DND-41 (cell line): ENCODE measurements around the gene XYLT1.
"Not testable (repeated sequence)": the region's sequence is repeated elsewhere in the genome, so short reads cannot be mapped to it uniquely, and the experiment has no call there.

Source experiments
- ATAC-seq: fragments of 200-7000 bp; cut with Tn5 transposase; 3 replicates; pipeline ENCODE4 v1.9.1; 2021; ENCODE audit warnings: low read depth; ENCODE audit not compliant: insufficient read depth
- DNase-seq: peaks from one replicate; pipeline ENCODE4 v3.0.0-alpha.2; 2020
- H2AFZ ChIP-seq: 2 replicates; pipeline ENCODE4 v1.6.0; 2012; ENCODE audit warnings: low read depth, low read length
- H3K27ac ChIP-seq: 2 replicates; pipeline ENCODE4 v1.5.1; 2012; ENCODE audit warnings: low read length, inconsistent platforms
- H3K27me3 ChIP-seq: fragments of 200-600 bp; sonication (generic); 2 replicates; pipeline ENCODE4 v1.6.0; 2012; ENCODE audit warnings: low read length, mild to moderate bottlenecking, inconsistent platforms; ENCODE audit not compliant: insufficient read depth, poor library complexity
- H3K36me3 ChIP-seq: 2 replicates; pipeline ENCODE4 v1.5.1; 2012; ENCODE audit warnings: low read length, inconsistent platforms; ENCODE audit not compliant: insufficient read depth
- H3K4me1 ChIP-seq: 2 replicates; pipeline ENCODE4 v1.5.1; 2012; ENCODE audit warnings: mild to moderate bottlenecking, low read length; ENCODE audit not compliant: insufficient read depth
- H3K4me2 ChIP-seq: 2 replicates; pipeline ENCODE4 v1.6.0; 2012; ENCODE audit warnings: mild to moderate bottlenecking, moderate library complexity, low read length, inconsistent platforms; ENCODE audit not compliant: insufficient read depth
- H3K4me3 ChIP-seq, 2 experiments: fragments of 200-600 bp in 1 of 2; shearing (Covaris generic) in 1 of 2; 2 replicates each; pipeline ENCODE4 v1.5.1; 2012 to 2016; ENCODE audit warnings: inconsistent platforms in 2 of 2, low read length in 2 of 2, mild to moderate bottlenecking in 2 of 2, low read depth in 1 of 2, moderate library complexity in 1 of 2
- H3K79me2 ChIP-seq: 2 replicates; pipeline ENCODE4 v1.6.0; 2012; ENCODE audit warnings: low read length, inconsistent platforms; ENCODE audit not compliant: insufficient read depth
- H3K9ac ChIP-seq: 2 replicates; pipeline ENCODE4 v1.6.0; 2012; ENCODE audit warnings: low read depth, mild to moderate bottlenecking, inconsistent platforms, low read length, moderate library complexity
- H3K9me3 ChIP-seq: 2 replicates; pipeline ENCODE4 v1.5.1; 2012; ENCODE audit warnings: low read length, moderate library complexity, mild to moderate bottlenecking, inconsistent platforms; ENCODE audit not compliant: insufficient read depth, severe bottlenecking
- H4K20me1 ChIP-seq: 2 replicates; pipeline ENCODE4 v1.6.0; 2012; ENCODE audit warnings: low read length; ENCODE audit not compliant: insufficient read depth
- CTCF ChIP-seq: IDR thresholded peaks from 2 replicates; pipeline ENCODE4 v1.5.1; 2012; ENCODE audit warnings: borderline replicate concordance, low read length, moderate library complexity, mild to moderate bottlenecking; ENCODE audit not compliant: poor library complexity, severe bottlenecking; ENCODE audit errors: extremely low read depth
- EZH2 ChIP-seq: IDR thresholded peaks from 3 replicates; pipeline ENCODE4 v1.6.1; 2012; ENCODE audit warnings: borderline replicate concordance, low read depth, mild to moderate bottlenecking, moderate library complexity, low read length, inconsistent platforms; ENCODE audit not compliant: severe bottlenecking

XYLT1 gene

GRCh38 chr16:17505828-17506227 is 35.1 kb upstream of the XYLT1 start:
- H3K4me1 ChIP-seq, H3K4me2 ChIP-seq, DNase-seq, H3K79me2 ChIP-seq, H3K36me3 ChIP-seq, H3K9me3 ChIP-seq, H4K20me1 ChIP-seq, H3K27ac ChIP-seq, H2AFZ ChIP-seq, ATAC-seq, H3K27me3 ChIP-seq, H3K4me3 ChIP-seq, H3K9ac ChIP-seq: not testable (repeated sequence)

- no peak overlapping the region for H3K27ac ChIP-seq
- no peak overlapping the region for H2AFZ ChIP-seq
- ATAC-seq (no peak), DNase-seq (no peak)
- TF ChIP-seq CTCF = no peak
- TF ChIP-seq EZH2 = no peak
- H3K9ac ChIP-seq = no peak overlapping the region
- no peak overlapping the region for H3K4me2 ChIP-seq
- no peaks in the 10 kb centered on the region for H3K36me3 ChIP-seq
- H3K4me1 ChIP-seq = no peaks in the 10 kb centered on the region
- H3K79me2 ChIP-seq = no peaks in the 10 kb centered on the region
- H3K27me3 ChIP-seq = no peaks in the 10 kb centered on the region
- peaks cover 3% of the 10 kb centered on the region for H3K9me3 ChIP-seq
- no peaks in the 10 kb centered on the region for H4K20me1 ChIP-seq
- H3K4me3 ChIP-seq = no peak overlapping the region
Measured at GRCh38 chr16:17504050-17504449, 33.3 kb upstream of the XYLT1 start.

- Histone ChIP-seq H3K4me2 (no peak overlapping the region), H3K9ac (no peak overlapping the region), H3K27ac (no peak overlapping the region), H3K9me3 (peaks cover 3% of the 10 kb centered on the region), H2AFZ (no peak overlapping the region), H3K4me1 (no peaks in the 10 kb centered on the region), H3K79me2 (no peaks in the 10 kb centered on the region), H3K4me3 (no peak overlapping the region), H4K20me1 (no peaks in the 10 kb centered on the region), H3K36me3 (no peaks in the 10 kb centered on the region), H3K27me3 (no peaks in the 10 kb centered on the region)
- ATAC-seq (no peak), DNase-seq (no peak)
- TF ChIP-seq EZH2 (no peak), CTCF (no peak)
Measured at GRCh38 chr16:17503331-17503730, 32.6 kb upstream of the XYLT1 start.

- DNase-seq (no peak), ATAC-seq (no peak)
- no peak overlapping the region for H2AFZ ChIP-seq
- no peaks in the 10 kb centered on the region for H3K36me3 ChIP-seq
- H3K79me2 ChIP-seq = no peaks in the 10 kb centered on the region
- no peak overlapping the region for H3K27ac ChIP-seq
- H3K4me3 ChIP-seq = no peak overlapping the region
- H3K4me1 ChIP-seq = no peaks in the 10 kb centered on the region
- no peak overlapping the region for H3K9ac ChIP-seq
- H4K20me1 ChIP-seq = no peaks in the 10 kb centered on the region
- TF ChIP-seq EZH2 (no peak), CTCF (no peak)
- no peaks in the 10 kb centered on the region for H3K9me3 ChIP-seq
- no peak overlapping the region for H3K4me2 ChIP-seq
- no peaks in the 10 kb centered on the region for H3K27me3 ChIP-seq
Measured at GRCh38 chr16:17501321-17501720, 30.6 kb upstream of the XYLT1 start.
